HEK293T (cell line): ENCODE data around the gene DHRSX.
"Not testable (repeated sequence)": the region's sequence is repeated elsewhere in the genome, so short reads cannot be mapped to it uniquely, and the experiment has no call there.

ENCODE experiments used
- FOXA1 ChIP-seq: fragments of 450-650 bp; IDR thresholded peaks from 2 replicates; pipeline ENCODE4 v1.6.1; 2016; ENCODE audit warnings: mild to moderate bottlenecking
- FOXK2 ChIP-seq: fragments of 450-650 bp; IDR thresholded peaks from 2 replicates; pipeline ENCODE4 v1.6.1; 2016; ENCODE audit warnings: mild to moderate bottlenecking
- L3MBTL2 ChIP-seq: fragments of 450-650 bp; conservative IDR thresholded peaks from 2 replicates; pipeline ENCODE4 v1.6.1; 2016; ENCODE audit warnings: mild to moderate bottlenecking
- SP1 ChIP-seq: fragments of 450-650 bp; IDR thresholded peaks from 2 replicates; pipeline ENCODE4 v1.6.1; 2017

GRCh38 chrX:2312061-2312591 is 188.7 kb downstream of the DHRSX start:
- TF ChIP-seq L3MBTL2, SP1, FOXK2, FOXA1: not testable (repeated sequence)
